AG04450 (cell line): ENCODE measurements around the gene ASIC2. TPM values are rescaled to one million over a fixed set of nuclear protein-coding genes. Genes with fewer than 3 reads are reported as not detected.

Source experiments
- CTCF ChIA-PET: fragments of 300-600, 350-600 bp; formaldehyde crosslinking; extraction: SDS; loops from one replicate; lab custom pipeline; 2022; ENCODE audit warnings: antibody characterized with exemption, inconsistent platforms; lab: Charles Lee
- POLR2A ChIA-PET: fragments of 350-600 bp; formaldehyde crosslinking; extraction: SDS; loops from one replicate; lab custom pipeline; 2021; ENCODE audit warnings: antibody characterized with exemption, inconsistent platforms; lab: Yijun Ruan, JAX
- DNase-seq: peaks from one replicate; pipeline ENCODE4 v3.0.0-alpha.2; 2011; ENCODE audit warnings: low read depth, low spot score
- H3K27ac ChIP-seq: one replicate; pipeline ENCODE4 v1.5.1; 2012; ENCODE audit warnings: low read depth, low read length, control low read depth
- H3K27me3 ChIP-seq: one replicate; pipeline ENCODE4 v1.6.0; 2012; ENCODE audit warnings: low read length; ENCODE audit not compliant: control insufficient read depth, insufficient read depth
- H3K4me3 ChIP-seq: 2 replicates; pipeline ENCODE4 v1.5.1; 2011; ENCODE audit warnings: mild to moderate bottlenecking, low read depth, low read length, control low read depth
- H3K9me3 ChIP-seq: 2 replicates; pipeline ENCODE4 v1.5.1; 2012; ENCODE audit warnings: low read length; ENCODE audit not compliant: control insufficient read depth, insufficient read depth
- CTCF ChIP-seq: IDR thresholded peaks from 2 replicates; pipeline ENCODE4 v1.5.1; 2011; ENCODE audit warnings: low read depth, low read length, control low read depth, inconsistent platforms
- polyA plus RNA-seq: library from polyadenylated mRNA; depleted of rRNA; stranded (reverse); fragments of >200 nt; gene quantifications from 2 replicates; pipeline ENCODE4 v1.2.3, GENCODE V29; 2011

ASIC2 gene
- polyA plus RNA-seq, 1 experiment, result 0.19 TPM

GRCh38 chr17:33300241-33300640 lies 7.1 kb upstream of the ASIC2 start:
- CTCF ChIA-PET, result no interaction called here

GRCh38 chr17:33299115-33299514 lies 6.0 kb upstream of the ASIC2 start:
- no peak overlapping the region for H3K4me3 ChIP-seq
- no peaks in the 10 kb centered on the region for H3K9me3 ChIP-seq
- DNase-seq, result no peak
- peaks cover 10% of the 10 kb centered on the region for H3K27me3 ChIP-seq
- H3K27ac ChIP-seq, result no peak overlapping the region
- CTCF ChIA-PET, result no interaction called here
- POLR2A ChIA-PET, result no interaction called here
- TF ChIP-seq CTCF, result no peak

More at GRCh38 chr17:33300241-33300640, 7.1 kb upstream of the ASIC2 start:
- POLR2A ChIA-PET, result no interaction called here
- Histone ChIP-seq H3K27me3 (peaks cover 8% of the 10 kb centered on the region), H3K27ac (no peak overlapping the region), H3K9me3 (no peaks in the 10 kb centered on the region), H3K4me3 (no peak overlapping the region)
- TF ChIP-seq CTCF, result no peak
- no peak for DNase-seq

GRCh38 chr17:33297643-33298042 lies 4.5 kb upstream of the ASIC2 start:
- TF ChIP-seq CTCF, result no peak
- Histone ChIP-seq H3K27ac (no peak overlapping the region), H3K4me3 (no peak overlapping the region), H3K27me3 (peaks cover 23% of the 10 kb centered on the region), H3K9me3 (peaks cover 3% of the 10 kb centered on the region; the same call in 1 of the 2 replicates)
- ChIA-PET POLR2A (no interaction called here), CTCF (no interaction called here)
- DNase-seq, result no peak

- Histone ChIP-seq H3K9me3 (peaks cover 3% of the 10 kb centered on the region; the same call in 1 of the 2 replicates), H3K27ac (no peak overlapping the region), H3K4me3 (no peak overlapping the region), H3K27me3 (peaks cover 27% of the 10 kb centered on the region)
- CTCF ChIA-PET, result no interaction called here
- no peak for TF ChIP-seq CTCF
- POLR2A ChIA-PET, result no interaction called here
- no peak for DNase-seq
Observed at GRCh38 chr17:33294994-33295393, 1.9 kb upstream of the ASIC2 start.

GRCh38 chr17:33292201-33292980 lies 704 bp downstream of the ASIC2 start:
- CTCF ChIA-PET, result interaction anchor here (0.6 to 1.8 kb wide), 5 partner anchors 22 to 496 kb away, joined by 3 to 6 read pairs (median 3); no protein-coding TSS in a partner anchor
- DNase-seq, result no peak
- Histone ChIP-seq H3K4me3 (peak overlapping the region; percentile 54), H3K9me3 (peaks cover 3% of the 10 kb centered on the region; the same call in 1 of the 2 replicates), H3K27ac (no peak overlapping the region), H3K27me3 (peaks cover 27% of the 10 kb centered on the region)
- peak; percentile 25; the same call in 1 of the 2 replicates for TF ChIP-seq CTCF
- POLR2A ChIA-PET, result no interaction called here
